IgD-negative memory B cell (primary cell): ENCODE measurements around the gene LMCD1. TPM values are rescaled to one million over a fixed set of nuclear protein-coding genes. Genes with fewer than 3 reads are reported as not detected.
A peak's percentile ranks its signal among the peaks of the same experiment; 100 is the strongest.

ENCODE experiments used
- H3K27ac Mint-ChIP-seq, 3 donors: one replicate each; pipeline ENCODE4 v1.8.0; 2020 to 2022; ENCODE audit warnings: mild to moderate bottlenecking in 3 of 3, mixed read lengths in 3 of 3, moderate library complexity in 1 of 3
- H3K27me3 Mint-ChIP-seq: one replicate; pipeline ENCODE4 v1.8.0; 2021; ENCODE audit warnings: mixed read lengths
- H3K36me3 Mint-ChIP-seq: one replicate; pipeline ENCODE4 v1.8.0; 2020; ENCODE audit warnings: mild to moderate bottlenecking, mixed read lengths
- H3K4me1 Mint-ChIP-seq, 3 donors: one replicate each; pipeline ENCODE4 v1.8.0; 2020 to 2022; ENCODE audit warnings: mixed read lengths in 3 of 3, mild to moderate bottlenecking in 1 of 3
- H3K4me3 Mint-ChIP-seq, 4 donors: one replicate each; pipeline ENCODE4 v1.8.0; 2020 to 2022; ENCODE audit warnings: mild to moderate bottlenecking in 4 of 4, mixed read lengths in 4 of 4, moderate library complexity in 3 of 4
- H3K9me3 Mint-ChIP-seq, 3 donors: one replicate each; pipeline ENCODE4 v1.8.0; 2020 to 2021; ENCODE audit warnings: mixed read lengths in 3 of 3, mild to moderate bottlenecking in 1 of 3
- polyA plus RNA-seq: library from polyadenylated mRNA; unstranded; fragments of 300-500 nt; fragmentation: Illumina TruSeq; gene quantifications from one replicate; pipeline ENCODE4 v1.2.3, GENCODE V29; 2021

Gene LMCD1
- polyA plus RNA-seq, 1 donor from 2014 or later, result 4.8 TPM

GRCh38 chr3:8606701-8607231, 105.1 kb downstream of the LMCD1 start:
- H3K27ac Mint-ChIP-seq, result no peak overlapping the region
- H3K4me1 Mint-ChIP-seq, result peaks cover 0 to 2% (median 0%) of the 10 kb centered on the region in 3 donors
- H3K9me3 Mint-ChIP-seq, result peaks cover 0 to 4% (median 0%) of the 10 kb centered on the region in 3 donors
- H3K36me3 Mint-ChIP-seq, result peaks cover 1% of the 10 kb centered on the region
- no peak overlapping the region for H3K4me3 Mint-ChIP-seq
- peaks cover 13% of the 10 kb centered on the region for H3K27me3 Mint-ChIP-seq

GRCh38 chr3:8607234-8608040, 105.8 kb downstream of the LMCD1 start:
- peaks cover 0 to 2% (median 0%) of the 10 kb centered on the region in 3 donors for H3K4me1 Mint-ChIP-seq
- no peak overlapping the region for H3K4me3 Mint-ChIP-seq
- H3K27ac Mint-ChIP-seq, result no peak overlapping the region
- H3K36me3 Mint-ChIP-seq, result peaks cover 1% of the 10 kb centered on the region
- peaks cover 0 to 4% (median 0%) of the 10 kb centered on the region in 3 donors for H3K9me3 Mint-ChIP-seq
- peaks cover 13% of the 10 kb centered on the region for H3K27me3 Mint-ChIP-seq

- H3K27ac Mint-ChIP-seq, result peak overlapping the region in 1 of 3 donors; percentile 60
- peaks cover 1% of the 10 kb centered on the region for H3K36me3 Mint-ChIP-seq
- H3K4me1 Mint-ChIP-seq, result peaks cover 0 to 2% (median 0%) of the 10 kb centered on the region in 3 donors
- peaks cover 13% of the 10 kb centered on the region for H3K27me3 Mint-ChIP-seq
- no peak overlapping the region for H3K4me3 Mint-ChIP-seq
- H3K9me3 Mint-ChIP-seq, result peaks cover 0 to 4% (median 0%) of the 10 kb centered on the region in 3 donors
These were observed 106.6 kb downstream of the LMCD1 start for GRCh38 chr3:8608041-8608790.

GRCh38 chr3:8608791-8609467, 107.3 kb downstream of the LMCD1 start:
- Mint-ChIP-seq H3K36me3 (peaks cover 1% of the 10 kb centered on the region), H3K27me3 (peaks cover 13% of the 10 kb centered on the region), H3K9me3 (peaks cover 0 to 4% (median 0%) of the 10 kb centered on the region in 3 donors), H3K27ac (no peak overlapping the region), H3K4me1 (peaks cover 0 to 2% (median 0%) of the 10 kb centered on the region in 3 donors), H3K4me3 (no peak overlapping the region)

- Mint-ChIP-seq H3K9me3 (peaks cover 0 to 4% (median 0%) of the 10 kb centered on the region in 3 donors), H3K27me3 (peaks cover 13% of the 10 kb centered on the region), H3K27ac (no peak overlapping the region), H3K36me3 (peaks cover 1% of the 10 kb centered on the region), H3K4me1 (peaks cover 0 to 2% (median 0%) of the 10 kb centered on the region in 3 donors), H3K4me3 (no peak overlapping the region)
These were observed 109.3 kb downstream of the LMCD1 start for GRCh38 chr3:8610951-8611350.

- H3K36me3 Mint-ChIP-seq, result no peaks in the 10 kb centered on the region
- H3K27ac Mint-ChIP-seq, result peak overlapping the region in 1 of 3 donors; percentile 84
- H3K9me3 Mint-ChIP-seq, result peaks cover 0 to 7% (median 0%) of the 10 kb centered on the region in 3 donors
- no peaks in the 10 kb centered on the region for H3K27me3 Mint-ChIP-seq
- no peaks in the 10 kb centered on the region for H3K4me1 Mint-ChIP-seq
- no peak overlapping the region for H3K4me3 Mint-ChIP-seq
These were observed 116.3 kb downstream of the LMCD1 start for GRCh38 chr3:8617921-8618320.

GRCh38 chr3:8618950-8619349, 117.3 kb downstream of the LMCD1 start:
- H3K9me3 Mint-ChIP-seq, result peaks cover 0 to 7% (median 0%) of the 10 kb centered on the region in 3 donors
- H3K4me1 Mint-ChIP-seq, result no peaks in the 10 kb centered on the region
- H3K4me3 Mint-ChIP-seq, result no peak overlapping the region
- no peak overlapping the region for H3K27ac Mint-ChIP-seq
- H3K36me3 Mint-ChIP-seq, result no peaks in the 10 kb centered on the region
- H3K27me3 Mint-ChIP-seq, result peaks cover 2% of the 10 kb centered on the region

GRCh38 chr3:8619548-8619947, 117.9 kb downstream of the LMCD1 start:
- Mint-ChIP-seq H3K27me3 (peaks cover 2% of the 10 kb centered on the region), H3K9me3 (peaks cover 0 to 7% (median 0%) of the 10 kb centered on the region in 3 donors), H3K4me1 (no peaks in the 10 kb centered on the region), H3K27ac (no peak overlapping the region), H3K36me3 (no peaks in the 10 kb centered on the region), H3K4me3 (no peak overlapping the region)

- no peak overlapping the region for H3K4me3 Mint-ChIP-seq
- H3K9me3 Mint-ChIP-seq, result peaks cover 0 to 7% (median 0%) of the 10 kb centered on the region in 3 donors
- peaks cover 2% of the 10 kb centered on the region for H3K27me3 Mint-ChIP-seq
- H3K36me3 Mint-ChIP-seq, result no peaks in the 10 kb centered on the region
- H3K27ac Mint-ChIP-seq, result no peak overlapping the region
- H3K4me1 Mint-ChIP-seq, result no peaks in the 10 kb centered on the region
These were observed 119.5 kb downstream of the LMCD1 start for GRCh38 chr3:8621141-8621540.

GRCh38 chr3:8621872-8622271, 120.2 kb downstream of the LMCD1 start:
- no peaks in the 10 kb centered on the region for H3K4me1 Mint-ChIP-seq
- H3K27me3 Mint-ChIP-seq, result peaks cover 2% of the 10 kb centered on the region
- H3K27ac Mint-ChIP-seq, result no peak overlapping the region

GRCh38 chr3:8622873-8623691, 121.5 kb downstream of the LMCD1 start:
- peaks cover 2% of the 10 kb centered on the region for H3K27me3 Mint-ChIP-seq
- H3K4me1 Mint-ChIP-seq, result no peaks in the 10 kb centered on the region
- H3K9me3 Mint-ChIP-seq, result peaks cover 0 to 7% (median 0%) of the 10 kb centered on the region in 3 donors
- no peak overlapping the region for H3K4me3 Mint-ChIP-seq
- no peak overlapping the region for H3K27ac Mint-ChIP-seq
- H3K36me3 Mint-ChIP-seq, result no peaks in the 10 kb centered on the region

More at GRCh38 chr3:8621872-8622271, 120.2 kb downstream of the LMCD1 start:
- H3K9me3 Mint-ChIP-seq, result peaks cover 0 to 7% (median 0%) of the 10 kb centered on the region in 3 donors
- H3K36me3 Mint-ChIP-seq, result no peaks in the 10 kb centered on the region
- no peak overlapping the region for H3K4me3 Mint-ChIP-seq

GRCh38 chr3:8623741-8624140, 122.1 kb downstream of the LMCD1 start:
- H3K27ac Mint-ChIP-seq, result no peak overlapping the region
- H3K4me3 Mint-ChIP-seq, result no peak overlapping the region

More at GRCh38 chr3:8623741-8624140, 122.1 kb downstream of the LMCD1 start:
- Mint-ChIP-seq H3K9me3 (peaks cover 0 to 7% (median 0%) of the 10 kb centered on the region in 3 donors), H3K27me3 (peaks cover 2% of the 10 kb centered on the region), H3K4me1 (no peaks in the 10 kb centered on the region), H3K36me3 (no peaks in the 10 kb centered on the region)
